K562 (cell line): ENCODE data around the gene CD37. TPM values are rescaled to one million over a fixed set of nuclear protein-coding genes. Genes with fewer than 3 reads are reported as not detected.

Source experiments
- ATAC-seq: fragments of 200-7000 bp; cut with Tn5 transposase; 3 replicates; pipeline ENCODE4 v1.9.1; 2020; ENCODE audit warnings: moderate library complexity
- BruUV-seq: library from RNA; stranded (reverse); fragments of 400-500 nt; replicated peaks from 2 replicates; lab custom pipeline; 2021; lab: Mats Ljungman, UMichigan
- CTCF ChIA-PET: fragments of 300-600 bp; formaldehyde crosslinking; extraction: SDS; loops from one replicate; lab custom pipeline; 2021; ENCODE audit warnings: low intra/inter-chr PET ratio; lab: Yijun Ruan, JAX
- POLR2A ChIA-PET: fragments of 300-600, 350-650 bp; sonication (Branson Sonifier 250); formaldehyde crosslinking; extraction: SDS; loops from one replicate; lab custom pipeline; 2021; ENCODE audit warnings: antibody characterized with exemption, inconsistent platforms; lab: Yijun Ruan, JAX
- DNase-seq, 4 experiments: peaks; one replicate each; pipeline versions ENCODE4 v3.0.0 to v3.0.0-alpha.2; 2011 to 2018; ENCODE audit warnings: low spot score in 3 of 4, mixed read lengths in 3 of 4; ENCODE audit errors: extremely low read depth in 1 of 4
- FAIRE-seq: peaks from 2 replicates; lab custom pipeline; 2011; peaks lifted over from hg19 to GRCh38; lab: Jason Lieb, UNC
- H2AFZ ChIP-seq: 2 replicates; pipeline ENCODE4 v1.6.0; 2011; ENCODE audit warnings: low read depth, low read length, control low read depth, inconsistent platforms
- H3K27ac ChIP-seq: fragments of 200-600 bp; 3 replicates; pipeline ENCODE4 v1.8.0; 2011; ENCODE audit warnings: low read depth, mild to moderate bottlenecking, control low read depth, inconsistent platforms, low read length, moderate library complexity, mixed read lengths; ENCODE audit errors: extremely low read depth
- H3K27me3 ChIP-seq, 2 experiments: fragments of 300-600 bp in 1 of 2; 2 replicates in 1 of 2; 3 replicates in 1 of 2; pipeline versions ENCODE4 v1.6.0 to v1.8.0; 2011; ENCODE audit warnings: inconsistent platforms in 2 of 2, low read length in 2 of 2, mild to moderate bottlenecking in 1 of 2, mixed read lengths in 1 of 2, moderate library complexity in 1 of 2; ENCODE audit not compliant: control insufficient read depth in 2 of 2, insufficient read depth in 2 of 2
- H3K36me3 ChIP-seq: fragments of 300-600 bp; 3 replicates; pipeline ENCODE4 v1.8.0; 2011; ENCODE audit warnings: mild to moderate bottlenecking, low read length, inconsistent platforms; ENCODE audit not compliant: control insufficient read depth, insufficient read depth
- H3K4me1 ChIP-seq, 2 experiments: fragments of 200-600 bp in 1 of 2; replicated peaks in 1 of 2; 2 replicates in 1 of 2; 3 replicates in 1 of 2; pipeline versions ENCODE4 v1.5.1 to v1.8.0; 2011; ENCODE audit warnings: inconsistent platforms in 2 of 2, low read length in 2 of 2, mild to moderate bottlenecking in 1 of 2, mixed read lengths in 1 of 2, moderate library complexity in 1 of 2; ENCODE audit not compliant: control insufficient read depth in 2 of 2, insufficient read depth in 2 of 2
- H3K4me2 ChIP-seq: 2 replicates; pipeline ENCODE4 v1.6.1; 2011; ENCODE audit warnings: low read length, control low read depth, inconsistent platforms, mixed read lengths; ENCODE audit not compliant: insufficient read depth
- H3K4me3 ChIP-seq: fragments of 200-600 bp; sonication (generic), shearing (Covaris generic); 2 replicates; pipeline ENCODE4 v1.5.1; 2016; ENCODE audit warnings: control low read depth, inconsistent platforms
- H3K79me2 ChIP-seq: fragments of 200-600 bp; 3 replicates; pipeline ENCODE4 v1.8.0; 2011; ENCODE audit warnings: low read length, inconsistent platforms; ENCODE audit not compliant: control insufficient read depth, insufficient read depth
- H3K9ac ChIP-seq, 2 experiments: 2 replicates each; pipeline versions ENCODE4 v1.6.0 to v1.6.1; 2011; ENCODE audit warnings: low read depth in 2 of 2, low read length in 2 of 2, control low read depth in 1 of 2, inconsistent platforms in 1 of 2, mild to moderate bottlenecking in 1 of 2, mixed read lengths in 1 of 2; ENCODE audit not compliant: insufficient read depth in 1 of 2
- H3K9me1 ChIP-seq: one replicate; pipeline ENCODE4 v1.6.0; 2011; ENCODE audit warnings: inconsistent platforms, mild to moderate bottlenecking, low read length, moderate library complexity; ENCODE audit not compliant: control insufficient read depth, insufficient read depth
- H3K9me3 ChIP-seq: replicated peaks from 2 replicates; pipeline ENCODE4 v1.5.1; 2011; ENCODE audit warnings: low read depth, low read length, inconsistent platforms; ENCODE audit not compliant: control insufficient read depth, insufficient read depth
- H4K20me1 ChIP-seq: replicated peaks from 2 replicates; pipeline ENCODE4 v1.6.1; 2011; ENCODE audit warnings: low read length, inconsistent platforms, mixed read lengths; ENCODE audit not compliant: control insufficient read depth, insufficient read depth
- MAZ ChIP-seq, 2 experiments: fragments of 450-650 bp in 1 of 2; sonication (generic) in 1 of 2; formaldehyde crosslinking; IDR thresholded peaks in 1 of 2; conservative IDR thresholded peaks in 1 of 2; 2 replicates each; pipeline versions ENCODE4 v1.4.0 to v1.5.0; 2020; ENCODE audit warnings: mild to moderate bottlenecking in 1 of 2, missing genetic modification reagents in 1 of 2
- MBD1 ChIP-seq: fragments of 250-450 bp; sonication (Bioruptor Pico); IDR thresholded peaks from 2 replicates; pipeline ENCODE4 v1.8.0; 2022; ENCODE audit warnings: inconsistent platforms
- POLR2G ChIP-seq: fragments of 200-400 bp; formaldehyde crosslinking; IDR thresholded peaks from 2 replicates; pipeline ENCODE4 v1.6.1; 2017; ENCODE audit warnings: low read depth, mild to moderate bottlenecking, antibody characterized with exemption, low read length, moderate library complexity
- ZBED1 ChIP-seq: IDR thresholded peaks from 2 replicates; pipeline ENCODE4 v1.6.1; 2014
- WGBS: fragments of 100-300 bp; shearing (Covaris generic); methylation state at CpG from one replicate; pipeline ENCODE4 v1.1.6; 2016; ENCODE audit warnings: low coverage, mixed read lengths; ENCODE audit not compliant: insufficient coverage; ENCODE audit errors: missing lambda C conversion rate; 5-methylcytosine and 5-hydroxymethylcytosine counted together
- in situ Hi-C: fragments of 300-500 bp; cut with MboI; formaldehyde crosslinking; loops from 4 replicates; pipeline ENCODE4 v1.15.0; 2018; ENCODE audit warnings: inconsistent platforms, mixed read lengths
- intact Hi-C: fragments of 100-400 bp; cut with micrococcal nuclease; formaldehyde crosslinking; loops from 2 replicates; pipeline ENCODE4 v1.14.2; 2022
- polyA plus RNA-seq, 8 experiments: library from polyadenylated mRNA; depleted of rRNA in 4 of 8; stranded (reverse) in 5 of 8; unstranded in 3 of 8; fragments of >200 nt; fragmentation: Nextera tagmentation in 2 of 8; fragmentation: Illumina TruSeq in 1 of 8; extraction: Ambion mirVana in 2 of 8; extraction: Trizol in 1 of 8; gene quantifications; 2 replicates each; pipeline versions ENCODE4 v1.2.1 to v1.2.3, GENCODE V29; 2011 to 2014; ENCODE audit warnings: inconsistent platforms in 1 of 8, missing spikeins in 1 of 8
- total RNA-seq, 7 experiments: library from RNA; depleted of rRNA in 6 of 7; stranded (reverse); fragments of >200 nt in 6 of 7; fragmentation: Illumina TruSeq in 2 of 7; extraction: Trizol in 2 of 7; gene quantifications; 2 replicates each; pipeline versions ENCODE4 v1.2.1 to v1.2.3, GENCODE V29; 2011 to 2021; ENCODE audit warnings: low replicate concordance in 1 of 7
- TF ChIP-seq, protein P1 (sequence below), 2 experiments: fragments of 450-650 bp; IDR thresholded peaks; 2 replicates each; pipeline ENCODE4 v1.6.1; 2018; ENCODE audit warnings: mild to moderate bottlenecking in 2 of 2, low read depth in 1 of 2; ENCODE audit not compliant: partially characterized antibody in 2 of 2

CD37 gene
- total and polyA plus RNA-seq, 9 of the 15 experiments (the other 6 are each of a cell fraction or from before 2014, with no cell fraction given): 2.5 to 19.0 (median 7.4) TPM

- DNase-seq (no peak), FAIRE-seq (no peak), ATAC-seq (no peak)
- BruUV-seq: no TSS peak
- H3K9me1 ChIP-seq: no peaks in the 10 kb centered on the region
- POLR2A ChIA-PET: interaction anchor here (0.5 to 1.3 kb wide), 2 partner anchors 98 to 158 kb away, joined by 3 to 4 read pairs; no protein-coding TSS in a partner anchor
- H3K9ac ChIP-seq: peak overlapping the region in 1 of 2 experiments; percentile 48; a peak in 2 of 4 replicates
- H3K4me1 ChIP-seq: peaks cover 40 to 68% of the 10 kb centered on the region in 2 experiments
- no peak overlapping the region for H3K27ac ChIP-seq
- intact Hi-C loops: no loop called here
- in situ Hi-C loops: no loop called here
- no peaks in the 10 kb centered on the region for H3K79me2 ChIP-seq
- H3K4me3 ChIP-seq: no peak overlapping the region
- no peaks in the 10 kb centered on the region for H3K9me3 ChIP-seq
- 80% methylated on average over 23 of the region's 34 CpGs for WGBS
- peaks cover 14% of the 10 kb centered on the region; the same call in 1 of the 3 replicates for H3K36me3 ChIP-seq
- H3K27me3 ChIP-seq: no peaks in the 10 kb centered on the region
- peak overlapping the region; percentile 14; the same call in 1 of the 2 replicates for H2AFZ ChIP-seq
- no peaks in the 10 kb centered on the region for H4K20me1 ChIP-seq
- peak overlapping the region; percentile 57 for H3K4me2 ChIP-seq
- TF ChIP-seq POLR2G (0 out of 2 replicates have a peak, but pooled peaks have one; percentile 38), ZBED1 (no peak)
- CTCF ChIA-PET: no interaction called here
These were observed 2.9 kb downstream of the CD37 start for GRCh38 chr19:49338023-49338677.

GRCh38 chr19:49338691-49339300 is 3.6 kb downstream of the CD37 start:
- ChIA-PET POLR2A (no interaction called here), CTCF (no interaction called here)
- Histone ChIP-seq H3K9me1 (no peaks in the 10 kb centered on the region), H3K79me2 (no peaks in the 10 kb centered on the region), H3K4me3 (no peak overlapping the region), H3K9me3 (no peaks in the 10 kb centered on the region), H3K27ac (peak overlapping the region; percentile 66; the same call in 1 of the 3 replicates), H2AFZ (peak overlapping the region; percentile 14; the same call in 1 of the 2 replicates), H3K36me3 (peaks cover 15% of the 10 kb centered on the region; the same call in 1 of the 3 replicates), H3K9ac (peak overlapping the region in 1 of 2 experiments; percentile 48; a peak in 3 of 4 replicates), H3K4me2 (peak overlapping the region; percentile 57), H4K20me1 (no peaks in the 10 kb centered on the region), H3K4me1 (peaks cover 37 to 63% of the 10 kb centered on the region in 2 experiments), H3K27me3 (no peaks in the 10 kb centered on the region)
- intact Hi-C loops: no loop called here
- DNase-seq (peak; percentile 87 to 98 (median 96)), FAIRE-seq (peak; percentile 29), ATAC-seq (peak; percentile 93)
- no TSS peak for BruUV-seq
- 52% methylated on average over 20 of the region's 30 CpGs for WGBS
- in situ Hi-C loops: no loop called here
- TF ChIP-seq MBD1 (CRISPR knock-in tag) (peak; percentile 89; the same call in 1 of the 2 replicates), MAZ (CRISPR knock-in tag; conservative IDR thresholded peaks at IDR 0.05 in 1 of 2, IDR thresholded peaks at IDR 0.05 in 1 of 2) (peak in 1 of 2 experiments; percentile 48; a peak in 1 of 4 replicates)
- TF ChIP-seq, protein P1, sequence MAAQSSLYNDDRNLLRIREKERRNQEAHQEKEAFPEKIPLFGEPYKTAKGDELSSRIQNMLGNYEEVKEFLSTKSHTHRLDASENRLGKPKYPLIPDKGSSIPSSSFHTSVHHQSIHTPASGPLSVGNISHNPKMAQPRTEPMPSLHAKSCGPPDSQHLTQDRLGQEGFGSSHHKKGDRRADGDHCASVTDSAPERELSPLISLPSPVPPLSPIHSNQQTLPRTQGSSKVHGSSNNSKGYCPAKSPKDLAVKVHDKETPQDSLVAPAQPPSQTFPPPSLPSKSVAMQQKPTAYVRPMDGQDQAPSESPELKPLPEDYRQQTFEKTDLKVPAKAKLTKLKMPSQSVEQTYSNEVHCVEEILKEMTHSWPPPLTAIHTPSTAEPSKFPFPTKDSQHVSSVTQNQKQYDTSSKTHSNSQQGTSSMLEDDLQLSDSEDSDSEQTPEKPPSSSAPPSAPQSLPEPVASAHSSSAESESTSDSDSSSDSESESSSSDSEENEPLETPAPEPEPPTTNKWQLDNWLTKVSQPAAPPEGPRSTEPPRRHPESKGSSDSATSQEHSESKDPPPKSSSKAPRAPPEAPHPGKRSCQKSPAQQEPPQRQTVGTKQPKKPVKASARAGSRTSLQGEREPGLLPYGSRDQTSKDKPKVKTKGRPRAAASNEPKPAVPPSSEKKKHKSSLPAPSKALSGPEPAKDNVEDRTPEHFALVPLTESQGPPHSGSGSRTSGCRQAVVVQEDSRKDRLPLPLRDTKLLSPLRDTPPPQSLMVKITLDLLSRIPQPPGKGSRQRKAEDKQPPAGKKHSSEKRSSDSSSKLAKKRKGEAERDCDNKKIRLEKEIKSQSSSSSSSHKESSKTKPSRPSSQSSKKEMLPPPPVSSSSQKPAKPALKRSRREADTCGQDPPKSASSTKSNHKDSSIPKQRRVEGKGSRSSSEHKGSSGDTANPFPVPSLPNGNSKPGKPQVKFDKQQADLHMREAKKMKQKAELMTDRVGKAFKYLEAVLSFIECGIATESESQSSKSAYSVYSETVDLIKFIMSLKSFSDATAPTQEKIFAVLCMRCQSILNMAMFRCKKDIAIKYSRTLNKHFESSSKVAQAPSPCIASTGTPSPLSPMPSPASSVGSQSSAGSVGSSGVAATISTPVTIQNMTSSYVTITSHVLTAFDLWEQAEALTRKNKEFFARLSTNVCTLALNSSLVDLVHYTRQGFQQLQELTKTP (IDR thresholded peaks at IDR 0.05; ENCODE audit: low read depth in 1 of 2, partially characterized antibody in 2 of 2): no peak
